ENCODE data around the gene PEX11G. TPM values are rescaled to one million over a fixed set of nuclear protein-coding genes. Genes with fewer than 3 reads are reported as not detected.

Gene PEX11G
- total and polyA plus RNA-seq, 4 experiments from 2014 or later: 0.64 to 1.7 (median 0.68) TPM

DNA sequence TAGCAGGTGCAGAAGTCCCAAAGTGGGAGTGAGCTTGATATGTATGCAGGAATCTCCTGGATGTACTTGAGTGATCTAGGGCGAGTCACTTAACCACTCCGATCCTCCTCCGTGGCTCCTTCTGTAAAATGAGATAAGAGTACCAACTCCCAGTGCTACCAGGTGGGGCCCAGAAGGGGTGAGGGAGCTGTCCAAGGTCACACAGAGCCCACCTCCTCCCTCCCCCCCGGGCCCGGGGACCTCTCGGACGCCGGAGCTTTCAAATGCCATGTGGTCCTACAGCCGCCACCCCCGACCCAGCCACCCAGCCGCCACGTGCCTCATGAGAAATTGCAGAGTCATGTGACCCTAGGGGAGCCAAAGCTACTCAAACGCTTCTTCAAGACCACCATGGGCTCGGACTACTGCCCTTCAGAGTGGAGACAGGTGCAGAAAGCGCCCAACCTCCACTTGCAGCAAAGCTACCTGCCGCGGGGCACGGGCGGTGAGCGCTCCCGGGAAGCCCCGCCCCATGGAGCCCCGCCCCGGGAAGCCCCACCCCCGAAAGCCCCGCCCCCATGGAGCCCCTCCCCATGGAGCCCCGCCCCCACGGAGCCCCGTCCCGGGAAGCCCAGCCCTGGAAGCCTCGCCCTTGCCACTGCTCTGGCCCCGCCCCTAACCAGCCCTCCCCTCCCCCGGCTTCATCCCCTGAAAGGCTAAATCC, 17.0 kb upstream of the PEX11G start:
- Mint-ChIP-seq H3K27ac (peak overlapping the region in 1 of 7 donors; percentile 59), H3K27me3 (peaks cover 18 to 33% of the 10 kb centered on the region in 2 donors), H3K36me3 (no peaks in the 10 kb centered on the region), H3K4me3 (peak overlapping the region in 5 of 8 donors; percentile 24 to 62 (median 58)), H3K4me1 (peaks cover 5 to 9% (median 7%) of the 10 kb centered on the region in 4 donors), H3K9me3 (peaks cover 0 to 3% (median 0%) of the 10 kb centered on the region in 8 donors)
- intact Hi-C loops (cut with micrococcal nuclease): no loop called here
- Histone ChIP-seq H3K27ac (ENCODE audit: low read depth, low read length) (no peak overlapping the region), H3K9me3 (ENCODE audit: control insufficient read depth in 1 of 2, low read length in 2 of 2) (no peaks in the 10 kb centered on the region), H3K4me1 (ENCODE audit: insufficient read depth, low read length) (peaks cover 10% of the 10 kb centered on the region), H3K27me3 (ENCODE audit: insufficient read depth, low read length) (no peaks in the 10 kb centered on the region), H3K36me3 (ENCODE audit: insufficient read depth, low read length) (no peaks in the 10 kb centered on the region), H3K4me3 (ENCODE audit: low read length in 2 of 2) (no peak overlapping the region)
- ChIA-PET CTCF (ENCODE audit: partially characterized antibody) (no interaction called here), POLR2A (ENCODE audit: partially characterized antibody) (no interaction called here)
- DNase-seq: no peak

DNA sequence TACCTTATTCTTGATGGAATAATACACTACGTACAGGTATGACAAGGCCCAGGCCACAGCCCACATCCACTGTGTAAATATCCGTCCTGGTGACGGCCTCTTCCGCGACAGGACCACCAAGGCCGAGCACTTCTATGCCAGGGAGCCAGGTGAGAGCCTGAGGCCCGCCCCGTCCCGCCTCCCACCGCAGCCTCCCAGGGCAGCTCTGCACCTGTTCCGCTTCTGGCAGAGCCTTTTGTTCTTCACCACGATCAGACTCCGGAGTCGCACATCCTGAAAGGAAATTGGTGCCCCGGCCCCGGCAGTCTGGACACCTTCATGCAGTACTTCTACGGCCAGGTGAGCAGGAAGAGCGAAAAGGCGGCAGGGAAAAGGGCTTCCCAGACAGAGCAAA, 16.4 kb upstream of the PEX11G start:
- Histone ChIP-seq H3K9me3 (ENCODE audit: control insufficient read depth in 1 of 2, low read length in 2 of 2) (no peaks in the 10 kb centered on the region), H3K27ac (ENCODE audit: low read depth, low read length) (no peak overlapping the region), H3K36me3 (ENCODE audit: insufficient read depth, low read length) (no peaks in the 10 kb centered on the region), H3K27me3 (ENCODE audit: insufficient read depth, low read length) (no peaks in the 10 kb centered on the region), H3K4me1 (ENCODE audit: insufficient read depth, low read length) (peaks cover 10% of the 10 kb centered on the region), H3K4me3 (ENCODE audit: low read length in 2 of 2) (no peak overlapping the region)
- Mint-ChIP-seq H3K9me3 (peaks cover 0 to 3% (median 0%) of the 10 kb centered on the region in 8 donors), H3K36me3 (no peaks in the 10 kb centered on the region), H3K4me1 (peaks cover 5 to 9% (median 7%) of the 10 kb centered on the region in 4 donors), H3K4me3 (peak overlapping the region in 4 of 8 donors; percentile 24 to 62 (median 50)), H3K27ac (no peak overlapping the region), H3K27me3 (peaks cover 19 to 33% of the 10 kb centered on the region in 2 donors)
- DNase-seq: no peak
- POLR2A ChIA-PET (ENCODE audit: partially characterized antibody): no interaction called here
- CTCF ChIA-PET (ENCODE audit: partially characterized antibody): interaction anchor here (0.7 kb wide), 1 partner anchor 11 kb away, joined by 3 read pairs; the partner anchor contains the start of gene ZNF358
- intact Hi-C loops (cut with micrococcal nuclease): no loop called here

DNA sequence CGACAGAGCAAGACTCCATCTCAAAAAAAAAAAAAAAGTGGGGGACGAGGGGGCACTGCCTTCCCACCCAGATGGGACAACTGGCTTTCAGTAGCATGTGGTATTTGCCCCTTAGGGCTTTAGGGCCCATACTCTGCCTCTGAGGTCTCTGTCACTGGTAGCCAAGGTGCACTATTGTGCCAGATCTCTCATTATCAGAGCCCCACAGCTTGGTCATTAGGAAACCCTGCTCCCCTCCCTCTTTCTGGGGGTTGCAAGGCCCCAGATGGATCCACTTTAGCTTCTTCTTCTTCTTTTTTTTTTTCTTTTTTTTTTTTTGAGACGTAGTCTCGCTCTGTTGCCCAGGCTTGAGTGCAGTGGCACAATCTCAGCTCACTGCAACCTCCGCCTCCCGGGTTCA, 15.8 kb upstream of the PEX11G start:
- Histone ChIP-seq H3K36me3 (ENCODE audit: insufficient read depth, low read length) (no peaks in the 10 kb centered on the region), H3K4me3 (ENCODE audit: low read length in 2 of 2) (no peak overlapping the region), H3K27me3 (ENCODE audit: insufficient read depth, low read length) (no peaks in the 10 kb centered on the region), H3K9me3 (ENCODE audit: control insufficient read depth in 1 of 2, low read length in 2 of 2) (no peaks in the 10 kb centered on the region), H3K27ac (ENCODE audit: low read depth, low read length) (no peak overlapping the region), H3K4me1 (ENCODE audit: insufficient read depth, low read length) (peaks cover 10% of the 10 kb centered on the region)
- H3K27ac Mint-ChIP-seq: no peak overlapping the region
- DNase-seq: no peak
- ChIA-PET CTCF (ENCODE audit: partially characterized antibody) (interaction anchor here (0.7 kb wide), 1 partner anchor 11 kb away, joined by 3 read pairs; the partner anchor contains the start of gene ZNF358), POLR2A (ENCODE audit: partially characterized antibody) (no interaction called here)
- H3K4me1 Mint-ChIP-seq: peaks cover 5 to 9% (median 7%) of the 10 kb centered on the region in 4 donors
- no peaks in the 10 kb centered on the region for H3K9me3 Mint-ChIP-seq
- no peak overlapping the region for H3K4me3 Mint-ChIP-seq
- H3K36me3 Mint-ChIP-seq: no peaks in the 10 kb centered on the region
- intact Hi-C loops (cut with micrococcal nuclease): no loop called here
- peaks cover 22 to 38% of the 10 kb centered on the region in 2 donors for H3K27me3 Mint-ChIP-seq

DNA sequence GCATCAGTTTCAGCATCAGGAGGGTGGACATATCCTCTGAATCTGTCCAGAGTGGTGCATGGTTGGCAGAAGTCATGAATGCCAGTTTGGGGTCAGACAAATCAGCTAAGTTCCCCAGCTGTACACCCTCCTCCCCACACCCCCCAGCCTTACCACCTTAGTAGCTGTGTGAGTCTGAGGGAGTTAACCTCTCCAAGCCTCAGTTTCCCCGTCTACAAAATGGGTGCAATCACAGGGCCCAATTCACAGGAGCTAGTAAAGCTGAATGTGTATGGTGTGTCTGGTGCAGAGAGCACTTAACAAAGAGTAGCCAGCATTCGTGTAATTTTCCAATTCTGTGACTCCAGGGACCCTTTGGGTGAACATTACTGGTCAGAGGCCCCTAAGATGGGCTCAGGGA, 13.7 kb upstream of the PEX11G start:
- CTCF ChIA-PET (ENCODE audit: partially characterized antibody): no interaction called here
- intact Hi-C loops (cut with micrococcal nuclease): no loop called here

DNA sequence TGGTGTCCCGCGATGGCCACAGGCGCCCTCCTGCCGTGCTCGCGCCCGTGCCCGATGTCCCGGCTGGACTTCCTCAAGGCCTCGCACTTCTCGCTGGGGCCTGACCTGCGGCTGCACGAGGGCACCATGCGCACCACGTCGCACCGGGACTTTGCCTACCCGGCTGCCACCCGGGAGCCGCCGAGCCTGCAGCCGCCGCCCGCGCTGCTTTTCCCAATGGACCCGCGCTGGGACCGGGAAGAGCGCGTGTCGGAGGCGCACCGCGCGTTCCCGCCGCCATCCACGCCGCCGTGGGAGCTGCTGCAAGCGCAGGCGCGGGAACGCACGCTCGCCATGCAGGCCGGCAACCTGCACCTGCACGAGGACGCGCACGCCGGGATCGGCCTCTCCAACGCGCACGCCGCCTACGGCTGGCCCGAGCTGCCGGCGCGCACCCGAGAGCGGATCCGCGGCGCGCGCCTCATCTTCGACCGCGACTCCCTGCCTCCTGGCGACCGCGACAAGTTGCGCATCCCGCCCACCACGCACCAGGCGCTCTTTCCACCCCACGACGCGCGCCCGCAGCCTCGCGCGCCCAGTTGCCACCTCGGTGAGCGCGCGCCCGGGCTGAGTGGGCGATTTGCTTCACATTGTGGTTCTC, 12.1 kb upstream of the PEX11G start:
- CTCF ChIA-PET (ENCODE audit: partially characterized antibody): no interaction called here
- H3K4me1 ChIP-seq (ENCODE audit: insufficient read depth, low read length): peaks cover 10% of the 10 kb centered on the region
- POLR2A ChIA-PET (ENCODE audit: partially characterized antibody): no interaction called here
- peak overlapping the region in 3 of 8 donors; percentile 15 to 48 (median 31) for H3K4me3 Mint-ChIP-seq
- no peak overlapping the region for H3K27ac Mint-ChIP-seq
- peaks cover 28 to 37% of the 10 kb centered on the region in 2 donors for H3K27me3 Mint-ChIP-seq
- H3K27me3 ChIP-seq (ENCODE audit: insufficient read depth, low read length): no peaks in the 10 kb centered on the region
- no peak for DNase-seq
- no peaks in the 10 kb centered on the region for H3K9me3 Mint-ChIP-seq
- H3K36me3 ChIP-seq (ENCODE audit: insufficient read depth, low read length): no peaks in the 10 kb centered on the region
- H3K27ac ChIP-seq (ENCODE audit: low read depth, low read length): no peak overlapping the region
- H3K4me3 ChIP-seq (ENCODE audit: low read length in 2 of 2): no peak overlapping the region
- H3K9me3 ChIP-seq (ENCODE audit: control insufficient read depth in 1 of 2, low read length in 2 of 2): no peaks in the 10 kb centered on the region
- no peaks in the 10 kb centered on the region for H3K36me3 Mint-ChIP-seq
- intact Hi-C loops (cut with micrococcal nuclease): no loop called here
- peaks cover 3 to 13% (median 7%) of the 10 kb centered on the region in 4 donors for H3K4me1 Mint-ChIP-seq

More for the DNA sequence above, 13.7 kb upstream of the PEX11G start:
- H3K4me1 ChIP-seq (ENCODE audit: insufficient read depth, low read length): peaks cover 10% of the 10 kb centered on the region
- H3K9me3 ChIP-seq (ENCODE audit: control insufficient read depth in 1 of 2, low read length in 2 of 2): no peaks in the 10 kb centered on the region
- Mint-ChIP-seq H3K27me3 (peaks cover 28 to 36% of the 10 kb centered on the region in 2 donors), H3K4me3 (no peak overlapping the region), H3K27ac (peak overlapping the region in 1 of 7 donors; percentile 55), H3K9me3 (no peaks in the 10 kb centered on the region), H3K4me1 (peaks cover 5 to 13% (median 7%) of the 10 kb centered on the region in 4 donors), H3K36me3 (no peaks in the 10 kb centered on the region)
- no peak overlapping the region for H3K4me3 ChIP-seq (ENCODE audit: low read length in 2 of 2)
- H3K27ac ChIP-seq (ENCODE audit: low read depth, low read length): no peak overlapping the region
- no peaks in the 10 kb centered on the region for H3K36me3 ChIP-seq (ENCODE audit: insufficient read depth, low read length)
- DNase-seq: no peak
- no peaks in the 10 kb centered on the region for H3K27me3 ChIP-seq (ENCODE audit: insufficient read depth, low read length)
- POLR2A ChIA-PET (ENCODE audit: partially characterized antibody): no interaction called here

DNA sequence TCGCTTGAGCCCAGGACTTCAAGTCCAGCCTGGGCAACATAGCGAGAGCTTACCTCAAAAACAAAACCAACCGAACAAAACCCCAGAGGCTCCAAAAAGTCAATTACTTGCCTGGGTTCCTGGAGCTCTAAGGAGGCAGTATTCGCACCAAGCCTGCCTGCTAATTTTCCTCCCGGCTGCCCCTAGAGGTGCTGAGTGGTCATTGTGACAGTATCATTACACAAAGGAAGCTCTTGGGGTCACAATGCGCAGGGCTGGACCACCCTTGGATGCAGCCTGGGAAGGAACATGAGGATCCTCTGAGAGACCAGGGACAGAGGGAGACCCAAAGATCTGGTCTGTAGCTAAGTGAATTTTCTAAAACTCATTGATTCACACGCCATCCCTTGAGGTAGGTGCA, 8.5 kb upstream of the PEX11G start:
- Histone ChIP-seq H3K36me3 (ENCODE audit: insufficient read depth, low read length) (no peaks in the 10 kb centered on the region), H3K4me1 (ENCODE audit: insufficient read depth, low read length) (no peaks in the 10 kb centered on the region), H3K9me3 (ENCODE audit: control insufficient read depth in 1 of 2, low read length in 2 of 2) (no peaks in the 10 kb centered on the region), H3K27ac (ENCODE audit: low read depth, low read length) (no peak overlapping the region), H3K27me3 (ENCODE audit: insufficient read depth, low read length) (no peaks in the 10 kb centered on the region), H3K4me3 (ENCODE audit: low read length in 2 of 2) (no peak overlapping the region)
- no peak for DNase-seq
- Mint-ChIP-seq H3K9me3 (no peaks in the 10 kb centered on the region), H3K4me3 (no peak overlapping the region), H3K27ac (no peak overlapping the region), H3K27me3 (peaks cover 19 to 24% of the 10 kb centered on the region in 2 donors), H3K4me1 (peaks cover 0 to 6% (median 3%) of the 10 kb centered on the region in 4 donors), H3K36me3 (no peaks in the 10 kb centered on the region)
- intact Hi-C loops (cut with micrococcal nuclease): no loop called here
- CTCF ChIA-PET (ENCODE audit: partially characterized antibody): interaction anchor here (0.6 to 1.2 kb wide), 3 partner anchors 26 to 45 kb away, joined by 3 read pairs; no protein-coding TSS in a partner anchor
- POLR2A ChIA-PET (ENCODE audit: partially characterized antibody): no interaction called here

DNA sequence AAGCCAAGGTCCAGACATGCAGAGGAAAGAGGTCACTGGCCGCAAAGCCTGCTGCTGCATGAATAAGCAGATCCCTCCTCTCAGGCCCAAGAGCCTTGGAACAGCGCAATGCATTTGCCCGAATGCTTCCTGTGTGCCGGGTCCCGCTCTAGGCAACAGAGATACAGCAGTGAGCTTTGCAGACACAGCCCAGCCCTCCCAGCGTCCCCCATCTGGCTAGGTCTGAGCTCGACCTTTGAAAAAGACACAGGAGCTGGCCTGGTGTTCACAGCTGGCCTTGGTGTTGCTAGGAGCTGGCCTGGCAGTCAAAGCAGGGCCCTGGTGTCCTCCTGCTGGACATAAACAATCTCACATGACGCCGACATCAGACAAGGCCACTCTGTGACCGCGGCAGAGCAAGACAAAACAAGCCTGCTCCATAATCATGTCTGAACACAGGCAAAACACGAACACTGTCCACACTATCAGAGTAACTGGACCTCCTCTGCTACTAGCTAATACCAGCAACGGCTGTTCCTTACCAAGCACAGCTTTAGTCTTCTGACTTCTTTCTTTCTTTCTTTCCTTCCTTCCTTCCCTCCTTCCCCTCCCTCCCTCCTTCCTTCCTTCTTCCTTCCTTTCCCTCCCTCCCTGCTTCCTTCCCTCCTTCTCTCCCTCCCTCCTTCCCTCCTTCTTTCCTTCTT, 5.7 kb upstream of the PEX11G start:
- Mint-ChIP-seq H3K4me3 (no peak overlapping the region), H3K36me3 (no peaks in the 10 kb centered on the region), H3K27me3 (peaks cover 10 to 13% of the 10 kb centered on the region in 2 donors), H3K4me1 (peaks cover under 1 to 17% (median 9%) of the 10 kb centered on the region in 4 donors), H3K27ac (peak overlapping the region in 1 of 7 donors; percentile 12), H3K9me3 (peaks cover 0 to 7% (median 0%) of the 10 kb centered on the region in 8 donors)
- CTCF ChIA-PET (ENCODE audit: partially characterized antibody): interaction anchor here (0.6 kb wide), 1 partner anchor 53 kb away, joined by 3 read pairs; no protein-coding TSS in a partner anchor
- Histone ChIP-seq H3K36me3 (ENCODE audit: insufficient read depth, low read length) (no peaks in the 10 kb centered on the region), H3K9me3 (ENCODE audit: control insufficient read depth in 1 of 2, low read length in 2 of 2) (no peaks in the 10 kb centered on the region), H3K4me1 (ENCODE audit: insufficient read depth, low read length) (peaks cover 2% of the 10 kb centered on the region), H3K27me3 (ENCODE audit: insufficient read depth, low read length) (no peaks in the 10 kb centered on the region), H3K27ac (ENCODE audit: low read depth, low read length) (no peak overlapping the region), H3K4me3 (ENCODE audit: low read length in 2 of 2) (no peak overlapping the region)
- POLR2A ChIA-PET (ENCODE audit: partially characterized antibody): no interaction called here
- intact Hi-C loops (cut with micrococcal nuclease): no loop called here
- no peak for DNase-seq
